Vagina (tissue), 2 donors: ENCODE data around the gene DMD. TPM values are rescaled to one million over a fixed set of nuclear protein-coding genes. Genes with fewer than 3 reads are reported as not detected.

Source experiments
- DNase-seq, 2 donors: peaks; one replicate each; pipeline ENCODE4 v3.0.0-alpha.2; 2017; ENCODE audit errors: extremely low spot score in 2 of 2
- H3K27ac ChIP-seq: fragments of 200-600 bp; sonication (generic); one replicate; pipeline ENCODE4 v1.5.1; 2019
- H3K27me3 ChIP-seq: fragments of 200-600 bp; sonication (generic); one replicate; pipeline ENCODE4 v1.5.1; 2019
- H3K36me3 ChIP-seq, 2 donors: fragments of 200-600 bp; sonication (generic); one replicate each; pipeline ENCODE4 v1.5.1; 2017 to 2019
- H3K4me1 ChIP-seq: fragments of 200-600 bp; sonication (generic); one replicate; pipeline ENCODE4 v1.5.1; 2019
- H3K4me3 ChIP-seq, 2 donors: fragments of 200-600 bp; sonication (generic); 1 replicate in 1 of 2; 2 replicates in 1 of 2; pipeline ENCODE4 v1.5.1; 2016 to 2019
- H3K9me3 ChIP-seq: fragments of 200-600 bp; sonication (generic); one replicate; pipeline ENCODE4 v1.5.1; 2019
- CTCF ChIP-seq, 3 experiments: fragments of 450-650 bp in 2 of 3; fragments of 200-600 bp in 1 of 3; sonication (generic) in 1 of 3; IDR thresholded peaks; one replicate each; pipeline ENCODE4 v1.5.1; 2017 to 2019; ENCODE audit warnings: antibody characterized with exemption in 3 of 3, mild to moderate bottlenecking in 2 of 3, moderate library complexity in 2 of 3
- POLR2A ChIP-seq, 2 donors: fragments of 450-650 bp; IDR thresholded peaks; one replicate each; pipeline ENCODE4 v1.6.1; 2017; ENCODE audit warnings: antibody characterized with exemption in 2 of 2, mild to moderate bottlenecking in 2 of 2, moderate library complexity in 2 of 2
- POLR2AphosphoS5 ChIP-seq, 2 donors: sonication (generic); formaldehyde crosslinking; IDR thresholded peaks; one replicate each; pipeline ENCODE4 v1.9.0; 2017; ENCODE audit warnings: antibody characterized with exemption in 2 of 2, mild to moderate bottlenecking in 2 of 2, low read depth in 1 of 2; ENCODE audit not compliant: insufficient read depth in 1 of 2
- intact Hi-C: fragments of 100-400 bp; cut with DNase I; formaldehyde crosslinking; loops from one replicate; pipeline ENCODE4 v1.15.1; 2023
- total RNA-seq: library from RNA; depleted of rRNA; stranded (reverse); fragments of >200 nt; gene quantifications from one replicate; pipeline ENCODE4 v1.2.3, GENCODE V29; 2016

DMD gene
- total RNA-seq, 1 donor from 2014 or later, result 25.8 TPM

GRCh38 chrX:32501606-32502005, 709.7 kb downstream of the DMD start:
- no peaks in the 10 kb centered on the region for H3K9me3 ChIP-seq
- H3K27ac ChIP-seq, result no peak overlapping the region
- no peaks in the 10 kb centered on the region for H3K36me3 ChIP-seq
- TF ChIP-seq CTCF (IDR thresholded peaks at IDR 0.05), result no peak
- TF ChIP-seq POLR2AphosphoS5 (IDR thresholded peaks at IDR 0.05; ENCODE audit: insufficient read depth in 1 of 2, low read depth in 1 of 2), result no peak
- TF ChIP-seq POLR2A (IDR thresholded peaks at IDR 0.05), result no peak
- DNase-seq, result no peak
- intact Hi-C loops, result no loop called here
- no peaks in the 10 kb centered on the region for H3K27me3 ChIP-seq
- H3K4me3 ChIP-seq, result no peak overlapping the region
- H3K4me1 ChIP-seq, result no peaks in the 10 kb centered on the region

- DNase-seq, result no peak
- H3K36me3 ChIP-seq, result no peaks in the 10 kb centered on the region
- no peaks in the 10 kb centered on the region for H3K27me3 ChIP-seq
- H3K4me3 ChIP-seq, result no peak overlapping the region
- intact Hi-C loops, result no loop called here
- no peaks in the 10 kb centered on the region for H3K9me3 ChIP-seq
- no peak for TF ChIP-seq POLR2A (IDR thresholded peaks at IDR 0.05)
- no peak for TF ChIP-seq CTCF (IDR thresholded peaks at IDR 0.05)
- TF ChIP-seq POLR2AphosphoS5 (IDR thresholded peaks at IDR 0.05; ENCODE audit: insufficient read depth in 1 of 2, low read depth in 1 of 2), result no peak
- H3K4me1 ChIP-seq, result no peaks in the 10 kb centered on the region
- H3K27ac ChIP-seq, result no peak overlapping the region
Observed at GRCh38 chrX:32496671-32497070, 714.7 kb downstream of the DMD start.

GRCh38 chrX:32495855-32496254, 715.5 kb downstream of the DMD start:
- Histone ChIP-seq H3K4me3 (no peak overlapping the region), H3K4me1 (no peaks in the 10 kb centered on the region), H3K9me3 (no peaks in the 10 kb centered on the region), H3K27me3 (no peaks in the 10 kb centered on the region), H3K27ac (no peak overlapping the region), H3K36me3 (no peaks in the 10 kb centered on the region)
- TF ChIP-seq POLR2AphosphoS5 (IDR thresholded peaks at IDR 0.05; ENCODE audit: insufficient read depth in 1 of 2, low read depth in 1 of 2) (no peak), POLR2A (IDR thresholded peaks at IDR 0.05) (no peak), CTCF (IDR thresholded peaks at IDR 0.05) (no peak)
- no peak for DNase-seq
- intact Hi-C loops, result no loop called here

GRCh38 chrX:32489125-32489524, 722.2 kb downstream of the DMD start:
- Histone ChIP-seq H3K9me3 (no peaks in the 10 kb centered on the region), H3K4me3 (no peak overlapping the region), H3K4me1 (no peaks in the 10 kb centered on the region), H3K27ac (no peak overlapping the region), H3K36me3 (no peaks in the 10 kb centered on the region), H3K27me3 (no peaks in the 10 kb centered on the region)
- intact Hi-C loops, result no loop called here
- no peak for DNase-seq
- TF ChIP-seq POLR2A (IDR thresholded peaks at IDR 0.05) (no peak), POLR2AphosphoS5 (IDR thresholded peaks at IDR 0.05; ENCODE audit: insufficient read depth in 1 of 2, low read depth in 1 of 2) (no peak), CTCF (IDR thresholded peaks at IDR 0.05) (no peak)

GRCh38 chrX:32483534-32484136, 727.7 kb downstream of the DMD start:
- TF ChIP-seq POLR2A (IDR thresholded peaks at IDR 0.05), result no peak
- TF ChIP-seq CTCF (IDR thresholded peaks at IDR 0.05), result no peak
- no peak for TF ChIP-seq POLR2AphosphoS5 (IDR thresholded peaks at IDR 0.05; ENCODE audit: insufficient read depth in 1 of 2, low read depth in 1 of 2)
- Histone ChIP-seq H3K4me1 (no peaks in the 10 kb centered on the region), H3K9me3 (no peaks in the 10 kb centered on the region), H3K36me3 (no peaks in the 10 kb centered on the region), H3K27ac (no peak overlapping the region), H3K27me3 (no peaks in the 10 kb centered on the region), H3K4me3 (no peak overlapping the region)
- intact Hi-C loops, result no loop called here
- no peak for DNase-seq
